Kidney glomerular epithelial cell (primary cell): ENCODE data around the gene RSPH10B2.
"Not testable (repeated sequence)": the region's sequence is repeated elsewhere in the genome, so short reads cannot be mapped to it uniquely, and the experiment has no call there.

Source experiments
- DNase-seq: peaks from one replicate; lab custom pipeline; 2025; lab: John Stamatoyannopoulos, UW

RSPH10B2 gene

DNA sequence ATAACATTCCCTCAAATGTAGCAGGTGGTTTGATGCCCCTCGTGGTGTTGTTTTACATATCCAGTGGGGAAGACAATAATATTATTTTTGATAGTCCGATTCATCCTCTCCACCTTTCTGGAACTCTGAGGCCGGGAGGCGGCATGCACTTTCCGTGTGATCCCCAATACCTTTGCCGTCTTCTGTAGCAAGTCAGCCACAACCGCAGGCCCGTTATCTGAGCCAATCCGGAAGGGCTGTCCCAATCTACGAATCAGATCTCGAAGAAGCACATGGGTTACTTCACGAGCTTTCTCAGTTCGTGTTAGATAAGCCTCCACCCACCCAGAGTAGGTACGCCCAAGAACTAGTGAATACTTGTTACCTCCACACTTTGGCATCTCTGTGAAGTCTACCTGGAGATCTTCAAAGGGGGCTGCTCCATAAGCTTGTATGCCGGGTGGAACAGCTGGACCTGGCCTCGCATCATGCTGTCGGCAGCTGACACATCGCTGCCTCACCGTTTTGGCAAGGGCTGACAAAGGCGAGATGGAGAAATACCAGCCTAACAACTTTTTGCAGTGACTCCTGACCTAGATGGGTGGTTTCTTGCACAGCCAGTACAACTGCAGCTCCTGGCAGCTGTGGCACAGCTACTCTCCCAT, 88.5 kb downstream of the RSPH10B2 start:
- DNase-seq, result not testable (repeated sequence)

DNA sequence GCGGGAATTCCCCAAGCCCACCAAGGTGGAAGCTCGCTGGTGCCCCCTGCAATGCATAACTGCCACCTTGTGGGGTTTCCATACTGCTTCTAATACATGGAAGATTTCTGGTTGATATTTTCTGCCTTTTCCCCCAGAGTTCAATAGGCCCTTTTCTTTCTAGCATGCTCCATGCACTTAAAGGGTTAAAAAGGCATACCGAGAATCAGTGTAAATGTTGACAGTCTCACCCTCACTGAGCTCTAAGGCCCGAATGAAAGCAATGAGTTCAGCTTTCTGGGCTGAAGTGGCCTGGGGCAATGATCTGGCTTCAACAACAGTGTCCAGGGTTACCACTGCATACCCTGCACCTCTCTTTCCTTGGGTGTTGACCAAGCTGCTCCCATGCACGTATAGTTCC, 89.2 kb downstream of the RSPH10B2 start:
- DNase-seq, result not testable (repeated sequence)

DNA sequence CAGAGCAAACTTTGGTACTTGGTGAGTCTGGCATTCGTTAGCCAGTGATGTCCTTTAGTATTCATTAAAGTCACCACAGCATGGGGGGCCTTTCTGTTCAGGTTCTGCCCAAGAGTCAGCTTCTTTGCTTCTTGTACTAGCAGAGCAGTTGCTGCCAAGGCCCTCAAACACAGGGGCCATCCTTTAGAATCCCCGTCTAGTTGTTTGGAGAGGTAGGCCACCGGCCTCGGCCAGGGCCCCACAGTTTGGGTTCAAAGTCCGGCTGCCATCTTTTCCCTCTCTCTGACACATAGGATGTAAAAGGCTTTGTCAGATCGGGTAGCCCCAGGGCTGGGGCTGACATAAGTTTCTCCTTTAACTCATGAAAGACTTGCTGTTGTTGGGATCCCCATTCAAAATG, 89.8 kb downstream of the RSPH10B2 start:
- DNase-seq, result not testable (repeated sequence)

DNA sequence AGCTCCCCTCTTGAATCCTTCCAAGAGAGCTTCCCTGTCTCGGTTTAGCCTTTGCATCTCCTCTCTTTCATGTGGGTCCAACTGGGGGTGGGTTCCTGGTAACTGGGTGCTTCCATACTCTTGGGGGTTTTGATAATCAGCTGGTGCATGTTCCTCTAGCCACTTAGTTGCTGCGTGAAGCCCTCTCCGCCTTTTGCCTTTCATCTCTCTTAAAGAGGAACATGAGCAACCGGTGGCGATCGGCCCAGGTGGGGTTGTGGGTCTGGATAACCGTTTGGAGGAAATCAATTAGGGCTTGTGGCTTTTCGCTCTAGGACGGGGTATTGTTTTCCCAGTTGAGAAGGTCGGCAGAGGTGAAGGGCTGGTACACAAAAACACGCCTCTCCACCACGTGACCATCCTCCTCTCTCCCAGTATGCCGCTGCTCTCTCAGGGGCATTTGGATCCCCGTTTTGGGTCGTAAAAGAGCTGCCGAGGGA, 92.1 kb downstream of the RSPH10B2 start:
- DNase-seq, result not testable (repeated sequence)

DNA sequence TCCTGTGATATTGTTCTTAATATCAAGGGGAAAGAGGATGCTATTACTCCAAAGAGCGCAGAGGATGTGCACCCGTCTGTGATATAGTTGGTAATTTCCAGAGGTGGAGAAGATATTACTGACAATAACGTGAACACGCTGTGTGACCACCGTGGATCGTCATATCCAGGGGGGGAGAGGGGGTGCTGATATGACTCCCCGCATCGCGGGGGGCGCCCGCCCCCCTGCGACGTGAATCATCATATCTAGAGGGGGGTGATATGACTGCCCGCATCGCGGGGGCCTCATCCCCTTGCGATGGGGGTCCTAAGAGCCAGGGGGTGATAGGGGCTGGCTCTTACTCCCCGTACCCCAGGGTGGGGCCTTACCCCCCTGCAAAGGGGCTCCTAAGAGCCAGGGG, 93.8 kb downstream of the RSPH10B2 start:
- DNase-seq, result not testable (repeated sequence)
